H1 (cell line): ENCODE data around the gene CST7. TPM values are rescaled to one million over a fixed set of nuclear protein-coding genes. Genes with fewer than 3 reads are reported as not detected.

ENCODE experiments used
- CTCF ChIA-PET: fragments of 300-600 bp; sonication (Branson Sonifier 250); formaldehyde crosslinking; loops from one replicate; lab custom pipeline; 2021; ENCODE audit not compliant: partially characterized antibody; lab: Charles Lee
- POLR2A ChIA-PET: fragments of 300-600 bp; sonication (Branson Sonifier 250); formaldehyde crosslinking; loops from one replicate; lab custom pipeline; 2021; ENCODE audit warnings: inconsistent platforms; ENCODE audit not compliant: partially characterized antibody; lab: Charles Lee
- DNase-seq, 2 experiments: peaks; one replicate each; pipeline versions ENCODE4 v3.0.0 to v3.0.0-alpha.2; 2010 to 2022; ENCODE audit warnings: low spot score in 2 of 2, low read depth in 1 of 2, mixed read lengths in 1 of 2
- FAIRE-seq: peaks from 2 replicates; lab custom pipeline; 2011; peaks lifted over from hg19 to GRCh38; lab: Jason Lieb, UNC
- H2AFZ ChIP-seq: 2 replicates; pipeline ENCODE4 v1.8.1; 2012; ENCODE audit warnings: low read length, inconsistent platforms
- H2AK5ac ChIP-seq: 2 replicates; pipeline ENCODE4 v1.6.1; 2013; ENCODE audit warnings: low read depth, low read length
- H2BK120ac ChIP-seq: replicated peaks from 2 replicates; pipeline ENCODE3; 2013; ENCODE audit warnings: low read depth, low read length, inconsistent platforms
- H2BK12ac ChIP-seq: 2 replicates; pipeline ENCODE4 v1.6.1; 2013; ENCODE audit warnings: low read depth, low read length
- H2BK15ac ChIP-seq: 2 replicates; pipeline ENCODE4 v1.6.1; 2013; ENCODE audit warnings: low read length
- H2BK20ac ChIP-seq: 2 replicates; pipeline ENCODE4 v1.6.1; 2013; ENCODE audit warnings: low read length
- H2BK5ac ChIP-seq: 2 replicates; pipeline ENCODE4 v1.6.1; 2013; ENCODE audit warnings: low read depth, low read length
- H3K14ac ChIP-seq: 2 replicates; pipeline ENCODE4 v1.6.1; 2013; ENCODE audit warnings: inconsistent platforms; ENCODE audit not compliant: insufficient read length
- H3K18ac ChIP-seq: 2 replicates; pipeline ENCODE4 v1.6.1; 2013; ENCODE audit warnings: low read length; ENCODE audit errors: extremely low read depth
- H3K23ac ChIP-seq: 2 replicates; pipeline ENCODE4 v1.6.1; 2013; ENCODE audit warnings: inconsistent platforms; ENCODE audit not compliant: insufficient read length
- H3K23me2 ChIP-seq: 2 replicates; pipeline ENCODE4 v1.6.1; 2013; ENCODE audit warnings: low read depth, low read length
- H3K27ac ChIP-seq: 2 replicates; pipeline ENCODE4 v1.6.1; 2011; ENCODE audit warnings: low read depth, low read length, inconsistent platforms
- H3K27me3 ChIP-seq, 4 experiments: replicated peaks in 1 of 4; 1 replicate in 1 of 4; 2 replicates in 3 of 4; pipeline versions ENCODE4 v1.6.1 to v1.8.1; 2011 to 2013; ENCODE audit warnings: low read length in 3 of 4, mild to moderate bottlenecking in 3 of 4, inconsistent platforms in 2 of 4, mixed read lengths in 2 of 4, moderate library complexity in 1 of 4; ENCODE audit not compliant: control insufficient read depth in 3 of 4, insufficient read depth in 3 of 4; ENCODE audit errors: extremely low read depth in 1 of 4
- H3K36me3 ChIP-seq, 4 experiments: 2 replicates each; pipeline versions ENCODE4 v1.6.1 to v1.8.1; 2011 to 2013; ENCODE audit warnings: mild to moderate bottlenecking in 4 of 4, low read length in 3 of 4, moderate library complexity in 2 of 4, control low read depth in 1 of 4, inconsistent platforms in 1 of 4; ENCODE audit not compliant: insufficient read depth in 4 of 4, control insufficient read depth in 2 of 4
- H3K4ac ChIP-seq: replicated peaks from 2 replicates; pipeline ENCODE3; 2013; ENCODE audit warnings: low read length, low read depth, mixed read lengths, inconsistent platforms; ENCODE audit not compliant: insufficient read length
- H3K4me1 ChIP-seq, 4 experiments: replicated peaks in 1 of 4; 1 replicate in 1 of 4; 2 replicates in 3 of 4; pipeline versions ENCODE4 v1.6.1 to v1.8.1; 2011 to 2013; ENCODE audit warnings: low read length in 3 of 4, inconsistent platforms in 2 of 4, mixed read lengths in 1 of 4; ENCODE audit not compliant: insufficient read depth in 4 of 4, control insufficient read depth in 3 of 4
- H3K4me2 ChIP-seq, 2 experiments: 2 replicates each; pipeline versions ENCODE4 v1.6.1 to v1.8.1; 2011 to 2013; ENCODE audit warnings: low read depth in 2 of 2, low read length in 2 of 2, control low read depth in 1 of 2, inconsistent platforms in 1 of 2, mild to moderate bottlenecking in 1 of 2; ENCODE audit not compliant: insufficient read depth in 1 of 2
- H3K4me3 ChIP-seq, 4 experiments: fragments of 200-600, 300-600 bp in 1 of 4; sonication (generic), shearing (Covaris generic), sonication (Bioruptor Twin) in 1 of 4; 2 replicates each; pipeline versions ENCODE4 v1.5.1 to v1.8.1; 2011 to 2016; ENCODE audit warnings: low read length in 4 of 4, low read depth in 3 of 4, control low read depth in 2 of 4, inconsistent platforms in 2 of 4, mild to moderate bottlenecking in 2 of 4, mixed read lengths in 1 of 4, moderate library complexity in 1 of 4; ENCODE audit not compliant: insufficient read depth in 2 of 4; ENCODE audit errors: extremely low read depth in 1 of 4
- H3K56ac ChIP-seq: replicated peaks from 2 replicates; pipeline ENCODE3; 2013; ENCODE audit warnings: low read depth, mild to moderate bottlenecking, mixed read lengths, low read length, inconsistent platforms; ENCODE audit not compliant: insufficient read length
- H3K79me1 ChIP-seq: 2 replicates; pipeline ENCODE4 v1.6.1; 2013; ENCODE audit warnings: low read depth, low read length, control low read depth
- H3K79me2 ChIP-seq, 2 experiments: 2 replicates each; pipeline versions ENCODE4 v1.6.1 to v1.8.1; 2012 to 2013; ENCODE audit warnings: low read length in 2 of 2, mild to moderate bottlenecking in 2 of 2, inconsistent platforms in 1 of 2; ENCODE audit not compliant: insufficient read depth in 2 of 2, control insufficient read depth in 1 of 2
- H3K9ac ChIP-seq, 4 experiments: replicated peaks in 1 of 4; 1 replicate in 1 of 4; 2 replicates in 3 of 4; pipeline versions ENCODE4 v1.6.1 to v1.8.1; 2011 to 2013; ENCODE audit warnings: low read depth in 3 of 4, low read length in 3 of 4, control low read depth in 2 of 4, mild to moderate bottlenecking in 2 of 4, moderate library complexity in 2 of 4, inconsistent platforms in 1 of 4; ENCODE audit errors: extremely low read depth in 1 of 4
- H3K9me3 ChIP-seq, 2 experiments: 2 replicates each; pipeline versions ENCODE4 v1.6.1 to v1.8.1; 2012 to 2013; ENCODE audit warnings: mild to moderate bottlenecking in 2 of 2, moderate library complexity in 2 of 2, control low read depth in 1 of 2, inconsistent platforms in 1 of 2, low read depth in 1 of 2, low read length in 1 of 2, mixed read lengths in 1 of 2; ENCODE audit not compliant: insufficient read depth in 2 of 2
- H4K20me1 ChIP-seq, 2 experiments: replicated peaks in 1 of 2; 2 replicates each; pipeline versions ENCODE3 to v1.8.1; 2011 to 2013; ENCODE audit warnings: inconsistent platforms in 2 of 2, low read length in 2 of 2, mild to moderate bottlenecking in 1 of 2; ENCODE audit not compliant: insufficient read depth in 2 of 2, control insufficient read depth in 1 of 2
- H4K5ac ChIP-seq: 2 replicates; pipeline ENCODE4 v1.6.1; 2013; ENCODE audit warnings: low read length, low read depth, mixed read lengths, inconsistent platforms; ENCODE audit not compliant: insufficient read length
- H4K8ac ChIP-seq: 2 replicates; pipeline ENCODE4 v1.8.0; 2013; ENCODE audit warnings: mild to moderate bottlenecking, moderate library complexity, low read length, inconsistent platforms; ENCODE audit not compliant: insufficient read depth; ENCODE audit errors: extremely low read depth
- H4K91ac ChIP-seq: replicated peaks from 2 replicates; pipeline ENCODE3; 2013; ENCODE audit warnings: low read length, mixed read lengths, inconsistent platforms; ENCODE audit not compliant: insufficient read length
- BRCA1 ChIP-seq: IDR thresholded peaks from 2 replicates; pipeline ENCODE4 v1.6.1; 2012; ENCODE audit warnings: low read depth, low read length, improper control_type of control experiment
- CBX5 ChIP-seq: fragments of 300-800, 300-1000 bp; sonication (generic); IDR thresholded peaks from 2 replicates; pipeline ENCODE4 v1.7.1; 2016; ENCODE audit warnings: antibody characterized with exemption, low read length, low read depth
- CHD2 ChIP-seq: IDR thresholded peaks from 2 replicates; pipeline ENCODE4 v1.6.1; 2012; ENCODE audit warnings: low read length, improper control_type of control experiment
- MAFK ChIP-seq: IDR thresholded peaks from 2 replicates; pipeline ENCODE4 v1.6.1; 2012; ENCODE audit warnings: low read depth, mild to moderate bottlenecking, improper control_type of control experiment, low read length
- MAX ChIP-seq: IDR thresholded peaks from 2 replicates; pipeline ENCODE4 v1.6.1; 2012; ENCODE audit warnings: inconsistent platforms
- POLR2A ChIP-seq, 2 experiments: IDR thresholded peaks; 1 replicate in 1 of 2; 2 replicates in 1 of 2; pipeline ENCODE4 v1.6.1; 2011; ENCODE audit warnings: low read depth in 2 of 2, low read length in 2 of 2, mild to moderate bottlenecking in 2 of 2; ENCODE audit errors: control extremely low read depth in 1 of 2
- RAD21 ChIP-seq, 2 experiments: IDR thresholded peaks in 1 of 2; conservative IDR thresholded peaks in 1 of 2; 2 replicates each; pipeline ENCODE4 v1.6.1; 2011; ENCODE audit warnings: low read depth in 2 of 2, low read length in 2 of 2, improper control_type of control experiment in 1 of 2, inconsistent platforms in 1 of 2, mild to moderate bottlenecking in 1 of 2, moderate library complexity in 1 of 2
- RBBP5 ChIP-seq: IDR thresholded peaks from 2 replicates; pipeline ENCODE4 v1.7.1; 2012; ENCODE audit warnings: low read depth, mild to moderate bottlenecking, inconsistent platforms, low read length, moderate library complexity, borderline replicate concordance
- SP1 ChIP-seq: IDR thresholded peaks from 2 replicates; pipeline ENCODE4 v1.6.1; 2011; ENCODE audit warnings: low read depth, low read length
- TEAD4 ChIP-seq: IDR thresholded peaks from 2 replicates; pipeline ENCODE4 v1.6.1; 2012; ENCODE audit warnings: low read depth, low read length, inconsistent platforms, mixed read lengths
- USF2 ChIP-seq: IDR thresholded peaks from 2 replicates; pipeline ENCODE4 v1.6.1; 2011; ENCODE audit warnings: low read length, improper control_type of control experiment
- WGBS, 2 experiments: shearing (Covaris generic) in 1 of 2; methylation state at CpG; one replicate each; pipeline versions ENCODE4 v1.1.6 to v1.1.7; 2013 to 2015; ENCODE audit warnings: low lambda C conversion rate in 2 of 2, mixed read lengths in 2 of 2, inconsistent platforms in 1 of 2, low coverage in 1 of 2, missing lambda C conversion rate in 1 of 2; ENCODE audit not compliant: insufficient replicate concordance in 2 of 2, insufficient coverage in 1 of 2, insufficient read length in 1 of 2; ENCODE audit errors: extremely low coverage in 1 of 2, missing lambda C conversion rate in 1 of 2; 5-methylcytosine and 5-hydroxymethylcytosine counted together
- polyA plus RNA-seq, 7 experiments: library from polyadenylated mRNA; depleted of rRNA in 3 of 7; stranded (reverse) in 5 of 7; unstranded in 2 of 7; fragments of >200 nt in 5 of 7; fragments of 200-250 nt in 2 of 7; gene quantifications; 1 replicate in 5 of 7; 2 replicates in 1 of 7; 4 replicates in 1 of 7; pipeline versions ENCODE4 v1.2.1 to v1.2.3, GENCODE V29; 2011 to 2013; ENCODE audit warnings: missing spikeins in 2 of 7, mixed read lengths in 2 of 7
- total RNA-seq: library from RNA; stranded (reverse); fragmentation: NEBNext Ultra II Directional; extraction: Animal tissue kit (Norgen Biotek cat#: 25700); gene quantifications from 2 replicates; pipeline ENCODE4 v1.2.1, GENCODE V29; 2021

The CST7 gene
- total and polyA plus RNA-seq, 2 of the 8 experiments (the other 6 are each of a cell fraction or from before 2014, with no cell fraction given): not detected

GRCh38 chr20:24979036-24979960 is 30.2 kb downstream of the CST7 start:
- no peak overlapping the region for H4K8ac ChIP-seq
- H4K20me1 ChIP-seq: no peaks in the 10 kb centered on the region
- H3K4ac ChIP-seq: no peak overlapping the region
- H2AK5ac ChIP-seq: no peak overlapping the region
- no peak overlapping the region for H3K18ac ChIP-seq
- H2BK120ac ChIP-seq: no peak overlapping the region
- H3K56ac ChIP-seq: no peak overlapping the region
- peak in 1 of 2 experiments; percentile 22 for DNase-seq
- H3K79me1 ChIP-seq: no peaks in the 10 kb centered on the region; the same call in 1 of the 2 replicates
- no peak overlapping the region for H2BK5ac ChIP-seq
- peaks cover 8 to 9% of the 10 kb centered on the region in 2 experiments; a peak in 3 of 4 replicates for H3K9me3 ChIP-seq
- no peak overlapping the region for H3K14ac ChIP-seq
- no peak overlapping the region for H3K27ac ChIP-seq
- no peaks in the 10 kb centered on the region for H3K4me1 ChIP-seq
- no peak overlapping the region for H3K9ac ChIP-seq
- peaks cover 0 to 26% (median 10%) of the 10 kb centered on the region in 4 experiments; a peak in 6 of 8 replicates for H3K36me3 ChIP-seq
- no peak overlapping the region for H2BK15ac ChIP-seq
- 93% methylated on average over 15 of the region's 15 CpGs; no CpG with 5 or more reads in 1 of the 2 experiments for WGBS, 2 experiments
- no peak overlapping the region for H3K23ac ChIP-seq
- no peak overlapping the region for H2BK20ac ChIP-seq
- POLR2A ChIA-PET: no interaction called here
- no peaks in the 10 kb centered on the region for H3K23me2 ChIP-seq
- no peak overlapping the region for H2BK12ac ChIP-seq
- no peak overlapping the region for H4K5ac ChIP-seq
- no peak overlapping the region for H3K4me2 ChIP-seq
- H4K91ac ChIP-seq: no peak overlapping the region
- peaks cover 0 to 12% of the 10 kb centered on the region in 2 experiments; a peak in 1 of 4 replicates for H3K79me2 ChIP-seq
- CTCF ChIA-PET: no interaction called here
- FAIRE-seq: no peak
- H2AFZ ChIP-seq: no peak overlapping the region
- no peak overlapping the region for H3K4me3 ChIP-seq
- no peaks in the 10 kb centered on the region for H3K27me3 ChIP-seq
- TF ChIP-seq USF2: no peak
- TF ChIP-seq CBX5: no peak
- TF ChIP-seq MAX: no peak
- TF ChIP-seq RAD21 (IDR thresholded peaks at IDR 0.05 in 1 of 2, conservative IDR thresholded peaks at IDR 0.05 in 1 of 2; ENCODE audit: low read depth in 2 of 2, low read length in 2 of 2): no peak
- no peak for TF ChIP-seq CHD2
- no peak for TF ChIP-seq SP1
- TF ChIP-seq MAFK: no peak
- no peak for TF ChIP-seq POLR2A (IDR thresholded peaks at IDR 0.05; ENCODE audit: control extremely low read depth in 1 of 2, low read depth in 2 of 2, low read length in 2 of 2)
- no peak for TF ChIP-seq RBBP5
- no peak for TF ChIP-seq BRCA1
- TF ChIP-seq TEAD4: no peak
